Fibroblast of mammary gland (primary cell): ENCODE data around the gene NTF3.

Experiments
- DNase-seq: peaks from one replicate; pipeline ENCODE4 v3.0.0-alpha.2; 2010; ENCODE audit warnings: low read depth
- H3K4me3 ChIP-seq: 2 replicates; pipeline ENCODE4 v1.5.1; 2011; ENCODE audit warnings: low read depth, mild to moderate bottlenecking, low read length, moderate library complexity; ENCODE audit not compliant: control insufficient read depth
- TF ChIP-seq, protein P1 (sequence below): conservative IDR thresholded peaks from 2 replicates; pipeline ENCODE4 v1.5.1; 2011; ENCODE audit warnings: low read depth, low read length, inconsistent platforms; ENCODE audit not compliant: control insufficient read depth, insufficient read depth

Gene NTF3

DNA sequence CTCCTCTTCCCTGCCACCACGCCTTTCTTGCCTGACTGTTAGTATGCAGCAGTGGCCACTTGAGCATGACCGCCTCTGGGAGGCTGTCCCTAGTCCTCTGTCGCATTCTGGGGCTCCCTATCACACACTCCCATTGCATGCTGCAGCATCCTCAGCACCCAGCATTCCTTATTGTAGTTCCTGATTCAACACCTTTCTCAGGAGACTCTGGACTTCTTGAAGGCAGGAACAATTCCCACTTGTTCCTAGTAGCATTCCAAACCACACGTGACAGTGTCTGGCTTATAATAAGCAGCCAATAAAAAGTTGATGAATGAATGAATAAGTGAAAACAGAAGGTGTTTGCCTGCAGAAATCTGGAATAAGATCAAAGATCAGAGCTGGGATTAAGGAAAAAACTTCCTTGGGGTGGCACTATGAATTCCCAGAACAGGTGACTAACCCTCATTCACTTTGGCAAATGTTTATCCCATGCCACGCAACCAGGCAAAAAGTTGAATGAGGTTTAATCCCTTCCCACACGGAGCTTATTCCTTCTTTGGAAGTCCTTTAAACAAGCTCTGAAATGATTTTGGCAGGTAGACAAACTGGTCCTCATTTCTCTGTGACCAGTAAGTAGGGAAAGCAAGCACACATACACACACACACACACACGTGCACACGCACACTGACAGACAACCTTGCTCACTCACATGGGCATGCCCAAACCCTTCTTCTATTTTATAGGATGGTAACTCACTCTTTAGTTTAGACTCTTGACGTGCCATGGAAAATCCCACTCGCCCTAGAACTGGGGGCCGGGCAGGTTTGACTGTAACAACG is 26.5 kb downstream of the NTF3 start:
- DNase-seq: no peak
- H3K4me3 ChIP-seq: no peak overlapping the region
- TF ChIP-seq, protein P1, sequence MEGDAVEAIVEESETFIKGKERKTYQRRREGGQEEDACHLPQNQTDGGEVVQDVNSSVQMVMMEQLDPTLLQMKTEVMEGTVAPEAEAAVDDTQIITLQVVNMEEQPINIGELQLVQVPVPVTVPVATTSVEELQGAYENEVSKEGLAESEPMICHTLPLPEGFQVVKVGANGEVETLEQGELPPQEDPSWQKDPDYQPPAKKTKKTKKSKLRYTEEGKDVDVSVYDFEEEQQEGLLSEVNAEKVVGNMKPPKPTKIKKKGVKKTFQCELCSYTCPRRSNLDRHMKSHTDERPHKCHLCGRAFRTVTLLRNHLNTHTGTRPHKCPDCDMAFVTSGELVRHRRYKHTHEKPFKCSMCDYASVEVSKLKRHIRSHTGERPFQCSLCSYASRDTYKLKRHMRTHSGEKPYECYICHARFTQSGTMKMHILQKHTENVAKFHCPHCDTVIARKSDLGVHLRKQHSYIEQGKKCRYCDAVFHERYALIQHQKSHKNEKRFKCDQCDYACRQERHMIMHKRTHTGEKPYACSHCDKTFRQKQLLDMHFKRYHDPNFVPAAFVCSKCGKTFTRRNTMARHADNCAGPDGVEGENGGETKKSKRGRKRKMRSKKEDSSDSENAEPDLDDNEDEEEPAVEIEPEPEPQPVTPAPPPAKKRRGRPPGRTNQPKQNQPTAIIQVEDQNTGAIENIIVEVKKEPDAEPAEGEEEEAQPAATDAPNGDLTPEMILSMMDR: no peak

DNA sequence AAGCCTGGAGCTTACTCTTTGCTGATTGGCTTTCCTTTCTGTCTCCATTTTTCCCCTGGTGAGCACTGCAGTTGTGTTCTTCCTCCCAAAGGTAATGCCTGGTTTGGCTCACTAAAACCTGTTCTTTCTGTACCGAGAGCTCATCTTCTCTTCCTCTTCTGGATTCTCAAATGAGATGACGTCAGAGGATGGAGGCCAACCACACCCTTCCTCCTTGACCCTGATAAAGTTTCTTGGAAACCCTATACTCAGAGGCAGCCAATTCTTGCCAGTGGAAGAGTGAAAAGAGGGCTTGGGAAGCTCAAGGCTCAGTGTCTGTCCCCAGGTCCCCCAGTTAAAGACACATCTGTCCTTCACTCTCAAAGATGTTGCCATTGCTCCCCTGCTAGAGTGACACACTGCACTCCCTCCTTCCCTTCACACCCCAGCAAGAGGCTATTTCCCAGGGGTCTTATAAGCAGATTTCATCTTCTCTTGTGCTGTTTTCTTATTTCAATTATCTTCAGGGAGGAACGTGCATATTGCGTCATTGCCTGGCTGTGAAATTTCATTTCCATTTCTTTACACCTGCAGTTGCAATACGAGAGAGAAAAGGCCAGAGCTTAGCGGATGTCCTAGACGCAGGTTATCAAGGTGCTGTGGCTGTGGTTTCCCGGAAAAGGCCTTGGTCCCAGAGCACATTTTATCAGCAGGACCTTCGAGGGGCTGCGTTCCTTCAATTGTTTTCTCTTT is 27.3 kb downstream of the NTF3 start:
- TF ChIP-seq, protein P1: no peak

DNA sequence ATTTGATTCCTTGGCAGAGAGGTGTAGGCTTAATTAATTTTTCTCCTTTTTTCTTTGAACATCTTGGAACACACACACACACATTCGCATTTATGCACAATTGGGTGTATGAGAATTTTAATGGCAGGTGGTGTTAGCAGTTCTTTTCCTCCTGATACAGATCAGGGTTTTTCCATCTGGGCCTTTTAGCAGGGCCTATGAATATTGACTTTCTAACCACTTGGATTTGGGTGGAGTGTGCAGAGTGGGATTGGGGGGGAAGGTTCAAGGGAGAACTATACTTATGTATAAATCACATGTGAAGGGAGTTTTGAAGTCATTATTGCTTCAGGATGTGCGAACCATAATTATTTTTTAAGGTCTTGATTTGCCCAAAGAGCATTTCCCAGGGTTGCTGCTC is 28.9 kb downstream of the NTF3 start:
- TF ChIP-seq, protein P1: no peak
- no peak for DNase-seq
- H3K4me3 ChIP-seq: no peak overlapping the region

More for the DNA sequence above, 27.3 kb downstream of the NTF3 start:
- DNase-seq: no peak
- H3K4me3 ChIP-seq: no peak overlapping the region

DNA sequence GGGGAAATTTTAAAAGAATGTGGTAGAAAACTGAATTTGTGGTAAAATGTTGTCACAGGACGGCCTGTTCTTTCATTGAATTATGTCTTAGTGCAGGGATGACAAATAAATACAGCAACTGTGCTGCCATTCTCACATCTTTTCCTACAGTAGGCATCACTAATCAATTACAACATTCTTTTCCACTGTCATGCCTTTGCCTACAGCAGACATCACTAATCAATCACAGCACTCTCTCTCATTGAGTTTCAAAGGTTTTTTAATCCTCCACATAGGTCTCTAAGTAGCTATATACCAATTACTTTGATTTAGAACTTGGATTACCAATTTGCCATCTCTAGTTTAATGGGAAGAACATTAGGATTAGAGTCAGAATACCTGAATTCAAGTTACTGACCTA is 30.1 kb downstream of the NTF3 start:
- H3K4me3 ChIP-seq: no peak overlapping the region
- DNase-seq: no peak
- TF ChIP-seq, protein P1: no peak

DNA sequence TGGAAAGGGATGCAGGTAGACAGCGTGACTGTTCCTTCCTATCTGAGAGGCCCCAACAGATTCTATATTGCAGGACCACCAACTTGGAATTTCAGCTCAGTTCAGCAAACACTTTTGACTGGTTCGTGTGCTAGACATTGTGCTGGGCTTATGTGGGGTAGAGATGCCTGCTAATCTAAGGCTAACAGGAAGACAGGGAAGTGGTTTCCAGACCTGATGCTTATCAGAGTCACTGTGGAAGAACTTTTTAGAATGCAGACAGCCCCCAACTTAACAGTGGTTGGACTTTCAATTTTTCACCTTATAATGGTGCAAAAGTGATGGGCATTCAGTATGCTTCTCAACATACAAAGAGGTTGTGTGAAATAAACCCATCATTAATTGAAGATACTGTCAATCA is 32.2 kb downstream of the NTF3 start:
- no peak overlapping the region for H3K4me3 ChIP-seq
- no peak for DNase-seq
- TF ChIP-seq, protein P1: no peak

DNA sequence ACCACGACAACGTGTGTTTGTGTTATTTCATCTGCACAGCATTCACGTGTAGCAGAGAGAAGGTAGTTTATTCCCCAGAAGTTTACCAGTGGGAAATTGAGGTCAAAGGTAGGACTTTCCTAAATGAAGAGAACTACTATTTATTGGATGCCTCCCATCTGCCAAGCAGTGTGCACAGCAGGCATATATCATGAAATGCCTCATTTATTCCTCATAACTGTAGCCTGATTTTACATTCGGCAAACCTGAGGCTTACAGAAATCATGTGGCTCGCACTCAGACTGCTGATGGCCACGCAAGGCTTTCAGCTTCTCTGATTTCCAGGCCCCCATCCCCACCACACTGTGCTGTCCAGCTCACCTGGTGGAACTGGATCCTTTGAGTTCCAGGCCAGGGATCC is 33.5 kb downstream of the NTF3 start:
- H3K4me3 ChIP-seq: no peak overlapping the region
- no peak for DNase-seq
- TF ChIP-seq, protein P1: no peak
